SK-N-SH treated with all-trans-retinoic acid at 6 μM for 48 hours (cell line): ENCODE results near the gene LCLAT1.

Experiments
- ATAC-seq: fragments of 200-7000 bp; cut with Tn5 transposase; 3 replicates; pipeline ENCODE4 v1.9.1; 2020; ENCODE audit warnings: mild to moderate bottlenecking, moderate library complexity
- ARNTL ChIP-seq: fragments of 450-650 bp; formaldehyde crosslinking; IDR thresholded peaks from 2 replicates; pipeline ENCODE4 v1.5.0; 2020; ENCODE audit warnings: low read depth, mild to moderate bottlenecking, moderate library complexity, borderline replicate concordance
- BACH2 ChIP-seq: fragments of 250-450 bp; sonication (Bioruptor Pico); IDR thresholded peaks from 2 replicates; pipeline ENCODE4 v1.9.0; 2021; ENCODE audit warnings: mild to moderate bottlenecking, borderline replicate concordance
- CREB5 ChIP-seq: fragments of 250-450 bp; sonication (Bioruptor Pico); IDR thresholded peaks from 2 replicates; pipeline ENCODE4 v1.5.1; 2020; ENCODE audit warnings: low read depth, mild to moderate bottlenecking, moderate library complexity
- CSDC2 ChIP-seq: fragments of 250-450 bp; sonication (Bioruptor Pico); IDR thresholded peaks from 2 replicates; pipeline ENCODE4 v1.5.0; 2020; ENCODE audit warnings: mild to moderate bottlenecking, moderate library complexity
- CSRNP3 ChIP-seq: fragments of 250-450 bp; sonication (Bioruptor Pico); IDR thresholded peaks from 2 replicates; pipeline ENCODE4 v1.5.1; 2021; ENCODE audit warnings: mild to moderate bottlenecking, moderate library complexity
- ESRRG ChIP-seq: fragments of 250-450 bp; sonication (Bioruptor Pico); IDR thresholded peaks from 2 replicates; pipeline ENCODE4 v1.6.1; 2021; ENCODE audit warnings: mild to moderate bottlenecking
- GLIS3 ChIP-seq: fragments of 250-450 bp; sonication (Bioruptor Pico); IDR thresholded peaks from 2 replicates; pipeline ENCODE4 v1.5.0; 2020; ENCODE audit warnings: mild to moderate bottlenecking, moderate library complexity
- ISL1 ChIP-seq: fragments of 250-450 bp; sonication (Bioruptor Pico); IDR thresholded peaks from 2 replicates; pipeline ENCODE4 v2.1.2; 2022; ENCODE audit warnings: mild to moderate bottlenecking, moderate library complexity
- OSR1 ChIP-seq: fragments of 250-450 bp; sonication (Bioruptor Pico); IDR thresholded peaks from 2 replicates; pipeline ENCODE4 v1.8.0; 2022; ENCODE audit warnings: moderate library complexity, mild to moderate bottlenecking, inconsistent platforms
- PATZ1 ChIP-seq: fragments of 250-450 bp; sonication (Bioruptor Pico); IDR thresholded peaks from 2 replicates; pipeline ENCODE4 v1.8.0; 2020; ENCODE audit warnings: mild to moderate bottlenecking, moderate library complexity, borderline replicate concordance
- PPARA ChIP-seq: fragments of 250-450 bp; sonication (Bioruptor Pico); IDR thresholded peaks from 2 replicates; pipeline ENCODE4 v1.5.0; 2020; ENCODE audit warnings: mild to moderate bottlenecking, borderline replicate concordance
- RARB ChIP-seq: fragments of 250-450 bp; sonication (Bioruptor Pico); IDR thresholded peaks from 2 replicates; pipeline ENCODE4 v1.8.0; 2021; ENCODE audit warnings: mild to moderate bottlenecking, moderate library complexity
- SNAI2 ChIP-seq: fragments of 250-450 bp; sonication (Bioruptor Pico); IDR thresholded peaks from 2 replicates; pipeline ENCODE4 v1.5.0; 2020; ENCODE audit warnings: mild to moderate bottlenecking, moderate library complexity
- TCF4 ChIP-seq: fragments of 250-450 bp; sonication (Bioruptor Pico); IDR thresholded peaks from 2 replicates; pipeline ENCODE4 v1.8.0; 2021; ENCODE audit warnings: mild to moderate bottlenecking, moderate library complexity, borderline replicate concordance
- ZC3H10 ChIP-seq: fragments of 250-450 bp; sonication (Bioruptor Pico); IDR thresholded peaks from 2 replicates; pipeline ENCODE4 v1.5.1; 2021; ENCODE audit warnings: mild to moderate bottlenecking, moderate library complexity
- ZFP3 ChIP-seq: fragments of 250-450 bp; sonication (Bioruptor Pico); IDR thresholded peaks from 2 replicates; pipeline ENCODE4 v1.5.0; 2020; ENCODE audit warnings: mild to moderate bottlenecking, moderate library complexity
- ZFP30 ChIP-seq: fragments of 450-650 bp; formaldehyde crosslinking; IDR thresholded peaks from 2 replicates; pipeline ENCODE4 v1.5.0; 2022; ENCODE audit warnings: mild to moderate bottlenecking, moderate library complexity
- ZNF565 ChIP-seq: fragments of 450-650 bp; formaldehyde crosslinking; conservative IDR thresholded peaks from 2 replicates; pipeline ENCODE4 v1.5.0; 2020; ENCODE audit warnings: low read depth, mild to moderate bottlenecking, moderate library complexity
- ZNF8 ChIP-seq: fragments of 450-650 bp; formaldehyde crosslinking; IDR thresholded peaks from 2 replicates; pipeline ENCODE4 v1.5.0; 2020; ENCODE audit warnings: mild to moderate bottlenecking, moderate library complexity

The LCLAT1 gene

GRCh38 chr2:30448866-30449265, 1.8 kb downstream of the LCLAT1 start:
- no peak for ATAC-seq
- no peak for TF ChIP-seq CSDC2 (CRISPR knock-in tag)
- TF ChIP-seq, all 23 proteins: peak for 0

GRCh38 chr2:30450025-30450424, 3.0 kb downstream of the LCLAT1 start:
- TF ChIP-seq ZNF8 (no peak), ZNF565 (CRISPR knock-in tag) (no peak), CSDC2 (CRISPR knock-in tag) (no peak), GLIS3 (no peak), PPARA (CRISPR knock-in tag) (no peak), OSR1 (CRISPR knock-in tag) (no peak), SNAI2 (no peak), PATZ1 (no peak)
- ATAC-seq = no peak

GRCh38 chr2:30453498-30453897, 6.5 kb downstream of the LCLAT1 start:
- ATAC-seq = no peak
- TF ChIP-seq PPARA (CRISPR knock-in tag) (no peak), ZNF8 (no peak), RARB (no peak), ISL1 (CRISPR knock-in tag) (no peak), ESRRG (CRISPR knock-in tag) (no peak), ZFP3 (CRISPR knock-in tag) (no peak), ZFP30 (CRISPR knock-in tag) (no peak), CSDC2 (CRISPR knock-in tag) (no peak), CSRNP3 (CRISPR knock-in tag) (no peak), CREB5 (no peak), TCF4 (CRISPR knock-in tag) (no peak)

GRCh38 chr2:30454571-30454970, 7.5 kb downstream of the LCLAT1 start:
- ATAC-seq = no peak

More at GRCh38 chr2:30454571-30454970, 7.5 kb downstream of the LCLAT1 start:
- TF ChIP-seq ZFP3 (CRISPR knock-in tag) (no peak), TCF4 (CRISPR knock-in tag) (no peak), ARNTL (no peak), ZNF565 (CRISPR knock-in tag) (no peak), ZC3H10 (CRISPR knock-in tag) (no peak), BACH2 (CRISPR knock-in tag) (no peak), RARB (no peak), OSR1 (CRISPR knock-in tag) (no peak), PATZ1 (no peak), CSRNP3 (CRISPR knock-in tag) (no peak), ISL1 (CRISPR knock-in tag) (no peak), CSDC2 (CRISPR knock-in tag) (no peak)
